ENCODE results near the gene CREB3L2.
"Not testable (repeated sequence)": the region's sequence is repeated elsewhere in the genome, so short reads cannot be mapped to it uniquely, and the experiment has no call there.

CREB3L2 gene

DNA sequence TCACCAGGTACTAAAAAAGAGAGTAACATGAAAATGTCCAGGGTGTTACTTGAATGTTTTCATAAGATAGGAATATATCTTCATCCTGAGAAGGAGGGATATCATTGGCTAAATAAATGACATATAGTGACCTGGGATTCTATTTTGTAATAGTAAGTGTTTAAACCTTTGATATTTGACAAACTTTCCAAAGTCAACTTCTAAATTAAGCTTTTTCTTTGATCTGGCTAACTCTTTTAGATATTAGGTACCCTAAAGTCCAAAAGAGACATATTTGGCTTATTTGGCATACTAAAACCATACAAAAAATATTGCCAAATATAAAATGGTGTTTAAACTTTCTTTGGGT, 22.4 kb upstream of the CREB3L2 start:
- no peak overlapping the region for H3K27ac ChIP-seq
- TF ChIP-seq, protein P1, sequence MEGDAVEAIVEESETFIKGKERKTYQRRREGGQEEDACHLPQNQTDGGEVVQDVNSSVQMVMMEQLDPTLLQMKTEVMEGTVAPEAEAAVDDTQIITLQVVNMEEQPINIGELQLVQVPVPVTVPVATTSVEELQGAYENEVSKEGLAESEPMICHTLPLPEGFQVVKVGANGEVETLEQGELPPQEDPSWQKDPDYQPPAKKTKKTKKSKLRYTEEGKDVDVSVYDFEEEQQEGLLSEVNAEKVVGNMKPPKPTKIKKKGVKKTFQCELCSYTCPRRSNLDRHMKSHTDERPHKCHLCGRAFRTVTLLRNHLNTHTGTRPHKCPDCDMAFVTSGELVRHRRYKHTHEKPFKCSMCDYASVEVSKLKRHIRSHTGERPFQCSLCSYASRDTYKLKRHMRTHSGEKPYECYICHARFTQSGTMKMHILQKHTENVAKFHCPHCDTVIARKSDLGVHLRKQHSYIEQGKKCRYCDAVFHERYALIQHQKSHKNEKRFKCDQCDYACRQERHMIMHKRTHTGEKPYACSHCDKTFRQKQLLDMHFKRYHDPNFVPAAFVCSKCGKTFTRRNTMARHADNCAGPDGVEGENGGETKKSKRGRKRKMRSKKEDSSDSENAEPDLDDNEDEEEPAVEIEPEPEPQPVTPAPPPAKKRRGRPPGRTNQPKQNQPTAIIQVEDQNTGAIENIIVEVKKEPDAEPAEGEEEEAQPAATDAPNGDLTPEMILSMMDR (conservative IDR thresholded peaks at IDR 0.05): no peak
- no peak for TF ChIP-seq ZFX (IDR thresholded peaks at IDR 0.05)

DNA sequence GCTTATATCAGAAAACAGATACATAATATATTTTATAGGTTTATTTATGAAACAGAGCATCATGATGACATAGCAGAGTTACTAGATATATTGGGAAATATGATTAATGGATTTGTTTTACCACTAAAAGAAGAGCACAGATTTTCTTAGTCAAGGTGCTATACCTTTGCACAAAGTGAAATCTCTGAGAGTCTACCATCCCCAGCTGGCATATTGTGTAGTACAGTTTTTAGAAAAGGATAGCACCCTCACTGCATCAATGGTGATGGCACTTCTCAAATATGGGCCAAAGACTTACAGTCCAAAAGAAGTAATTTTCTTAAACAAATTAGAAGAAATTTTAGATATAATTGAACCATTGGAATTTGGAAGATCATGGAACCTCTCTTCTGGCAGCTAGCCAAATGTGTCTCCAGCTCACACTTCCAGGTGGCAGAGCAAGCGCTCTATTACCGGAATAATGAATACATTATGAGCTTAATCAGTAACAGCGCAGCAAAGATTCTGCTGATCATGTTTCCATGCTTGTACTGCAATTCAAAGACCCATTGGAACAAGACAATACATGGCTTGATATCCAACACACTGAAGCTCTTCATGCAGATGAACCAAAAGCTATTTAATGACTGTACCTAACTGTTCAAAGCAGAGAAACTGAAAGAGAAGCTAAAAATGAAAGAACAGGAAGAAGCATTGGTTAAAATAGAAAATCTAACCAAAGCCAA, 21.9 kb upstream of the CREB3L2 start:
- TF ChIP-seq, protein P1 (conservative IDR thresholded peaks at IDR 0.05): no peak
- TF ChIP-seq ZFX (IDR thresholded peaks at IDR 0.05): no peak
- no peak overlapping the region for H3K27ac ChIP-seq

DNA sequence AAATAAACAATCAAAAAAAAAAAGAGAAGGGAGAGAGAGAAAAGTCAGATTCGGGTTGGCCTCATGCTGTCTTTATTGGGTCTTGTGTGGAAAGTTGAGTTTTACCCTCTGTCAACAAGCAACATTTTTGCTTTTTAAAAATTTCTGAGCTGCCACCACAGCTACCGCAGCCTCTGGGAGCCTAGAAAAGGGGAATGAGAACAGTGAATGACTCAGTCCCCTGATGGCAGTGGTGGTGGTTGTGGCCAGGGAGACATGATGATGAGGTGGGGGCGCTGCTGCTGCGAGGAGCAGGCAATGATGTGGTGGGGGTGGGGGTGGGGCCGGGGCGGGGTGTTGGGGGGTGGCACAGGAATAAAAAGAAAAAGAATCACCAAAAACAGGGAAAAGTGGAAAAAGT, 20.0 kb upstream of the CREB3L2 start:
- TF ChIP-seq, protein P1 (conservative IDR thresholded peaks at IDR 0.05): no peak
- TF ChIP-seq ZFX (IDR thresholded peaks at IDR 0.05): no peak
- H3K27ac ChIP-seq: no peak overlapping the region

DNA sequence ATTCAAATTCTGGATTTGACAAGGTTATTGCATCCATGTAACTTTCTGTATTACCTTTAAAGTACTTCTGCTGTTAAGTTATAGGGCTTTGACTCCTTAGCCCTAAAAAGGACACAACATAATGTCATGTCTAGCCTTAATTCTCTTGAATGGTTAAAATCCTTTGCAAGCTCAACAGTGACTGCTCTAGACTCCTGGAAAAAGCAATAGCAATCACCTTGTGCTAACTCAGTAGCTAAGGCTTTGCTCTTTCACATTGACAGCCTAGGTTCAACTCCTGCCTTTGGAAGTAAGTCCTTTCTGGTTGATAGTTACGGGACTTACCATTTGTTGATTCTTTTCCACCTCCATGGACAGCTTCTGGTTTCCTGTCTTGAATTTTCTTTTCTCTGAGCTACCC, 16.1 kb upstream of the CREB3L2 start:
- TF ChIP-seq ZFX (IDR thresholded peaks at IDR 0.05): no peak
- TF ChIP-seq, protein P1 (conservative IDR thresholded peaks at IDR 0.05): no peak
- H3K27ac ChIP-seq: no peak overlapping the region

DNA sequence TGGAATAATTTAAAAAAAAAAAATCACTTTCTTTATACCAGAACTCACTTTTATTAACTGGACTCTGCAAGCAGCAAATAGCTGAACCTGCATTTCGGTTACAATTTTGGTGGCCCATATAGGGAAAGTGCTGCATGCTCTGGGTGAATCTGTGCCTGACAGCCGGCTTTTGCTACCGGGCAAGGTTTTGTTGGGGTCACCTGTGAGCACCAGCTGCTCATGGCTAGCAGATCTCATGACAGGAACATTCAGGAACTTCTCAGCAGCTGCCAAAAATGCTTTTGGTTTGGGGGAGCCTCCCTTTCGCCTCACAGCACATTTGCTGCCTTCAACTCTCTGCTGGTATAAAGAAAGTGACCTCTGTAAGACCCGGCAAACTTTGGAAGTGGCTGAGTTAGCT, 13.2 kb upstream of the CREB3L2 start:
- H3K27ac ChIP-seq: no peak overlapping the region
- TF ChIP-seq, protein P1 (conservative IDR thresholded peaks at IDR 0.05): no peak

DNA sequence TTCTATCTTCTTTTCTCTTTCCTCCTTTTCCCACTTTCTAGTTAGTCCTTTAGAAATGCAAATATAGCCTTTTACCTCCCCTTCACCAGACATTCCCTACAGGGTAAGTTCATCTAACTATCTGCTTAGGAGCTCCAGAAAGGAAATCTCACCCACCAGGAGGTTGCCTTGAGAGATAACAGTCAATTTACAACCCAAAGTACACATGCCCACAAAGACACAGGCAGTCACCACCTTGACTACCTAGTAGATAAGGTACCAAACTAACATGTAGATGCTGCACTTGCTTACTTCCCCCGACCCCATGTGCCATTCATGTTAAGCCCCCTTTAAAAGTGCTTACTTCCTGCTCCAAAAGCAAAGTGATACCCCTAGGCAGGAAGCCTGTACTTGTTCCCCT, 12.8 kb upstream of the CREB3L2 start:
- H3K27ac ChIP-seq: no peak overlapping the region
- TF ChIP-seq, protein P1 (conservative IDR thresholded peaks at IDR 0.05): no peak
- no peak for TF ChIP-seq ZFX (IDR thresholded peaks at IDR 0.05)

DNA sequence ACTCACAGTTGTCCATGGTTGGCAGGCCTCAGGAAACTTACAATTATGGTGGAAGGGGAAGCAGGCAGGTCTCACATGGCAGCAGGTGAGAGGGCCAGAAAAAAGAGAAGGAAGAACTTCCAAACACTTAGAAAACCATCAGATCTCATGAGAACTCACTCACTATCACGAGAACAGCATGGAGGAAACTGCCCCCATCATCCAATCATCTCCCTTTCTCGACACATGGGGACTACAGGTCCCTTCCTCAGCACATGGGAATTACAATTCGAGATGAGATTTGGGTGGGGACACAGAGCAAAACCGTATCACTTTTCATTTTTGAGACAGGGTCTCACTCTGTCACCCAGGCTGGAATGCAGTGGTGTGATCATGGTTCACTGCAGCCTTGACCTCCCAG, 12.3 kb upstream of the CREB3L2 start:
- not testable (repeated sequence) for H3K27ac ChIP-seq

DNA sequence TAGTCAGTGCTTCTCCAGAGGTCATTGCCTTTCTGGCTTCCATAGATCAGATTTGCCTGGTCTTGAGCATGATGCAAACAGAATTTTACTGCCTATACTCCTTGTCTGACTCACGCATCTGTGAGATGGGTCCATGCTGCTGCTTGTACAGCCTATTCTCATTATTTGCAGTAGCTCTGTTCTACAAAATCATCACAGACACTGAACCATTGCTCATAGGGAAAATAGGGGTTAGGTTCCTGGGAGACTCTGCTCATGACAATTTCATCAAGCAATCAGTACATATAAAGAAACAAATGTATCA, 7.4 kb upstream of the CREB3L2 start:
- TF ChIP-seq, protein P1 (conservative IDR thresholded peaks at IDR 0.05): no peak
- no peak for TF ChIP-seq ZFX (IDR thresholded peaks at IDR 0.05)
- H3K27ac ChIP-seq: no peak overlapping the region
